GM23338 (cell line): ENCODE results near the gene PIGS. TPM values are rescaled to one million over a fixed set of nuclear protein-coding genes. Genes with fewer than 3 reads are reported as not detected.

Experiments
- ATAC-seq: fragments of 200-7000 bp; cut with Tn5 transposase; 3 replicates; pipeline ENCODE4 v1.9.1; 2020
- DNase-seq: peaks from one replicate; pipeline ENCODE4 v3.0.0-alpha.2; 2015; ENCODE audit warnings: low spot score
- H2AFZ ChIP-seq: fragments of 200-600 bp; sonication (generic); 2 replicates; pipeline ENCODE4 v1.8.0; 2016; ENCODE audit warnings: antibody characterized with exemption, mild to moderate bottlenecking, moderate library complexity
- H3F3A ChIP-seq: fragments of 200-600 bp; sonication (generic); replicated peaks from 2 replicates; pipeline ENCODE4 v1.8.0; 2017; ENCODE audit warnings: antibody characterized with exemption, mixed run types, low read depth
- H3K27ac ChIP-seq: fragments of 200-600 bp; sonication (generic); 2 replicates; pipeline ENCODE4 v1.6.1; 2016; ENCODE audit warnings: low read depth
- H3K27me3 ChIP-seq: fragments of 200-600 bp; sonication (generic); 2 replicates; pipeline ENCODE4 v1.8.0; 2016; ENCODE audit warnings: mild to moderate bottlenecking, mixed run types, moderate library complexity; ENCODE audit not compliant: insufficient read depth
- H3K36me3 ChIP-seq: fragments of 200-600 bp; sonication (generic); 2 replicates; pipeline ENCODE4 v1.8.0; 2016; ENCODE audit warnings: mild to moderate bottlenecking; ENCODE audit not compliant: insufficient read depth
- H3K4me1 ChIP-seq: fragments of 200-600 bp; sonication (generic); 2 replicates; pipeline ENCODE4 v1.8.0; 2016; ENCODE audit warnings: mild to moderate bottlenecking, moderate library complexity; ENCODE audit not compliant: insufficient read depth
- H3K4me2 ChIP-seq: fragments of 200-600 bp; sonication (generic); 2 replicates; pipeline ENCODE4 v1.7.1; 2017; ENCODE audit warnings: mixed run types
- H3K4me3 ChIP-seq: fragments of 200-600 bp; sonication (generic); 2 replicates; pipeline ENCODE4 v1.6.1; 2016; ENCODE audit warnings: mixed run types
- H3K79me2 ChIP-seq: fragments of 200-600 bp; sonication (generic); replicated peaks from 2 replicates; pipeline ENCODE4 v1.8.0; 2017; ENCODE audit warnings: mild to moderate bottlenecking; ENCODE audit not compliant: insufficient read depth
- H3K9me2 ChIP-seq: fragments of 200-600 bp; sonication (generic); 2 replicates; pipeline ENCODE4 v1.8.0; 2017; ENCODE audit not compliant: insufficient read depth
- H4K20me1 ChIP-seq: fragments of 200-600 bp; sonication (generic); replicated peaks from 2 replicates; pipeline ENCODE4 v1.8.0; 2017; ENCODE audit warnings: mild to moderate bottlenecking; ENCODE audit not compliant: insufficient read depth
- H3K27ac Mint-ChIP-seq: 2 replicates; pipeline ENCODE4 v1.8.0; 2020; ENCODE audit warnings: inconsistent platforms, mild to moderate bottlenecking, moderate library complexity, mixed read lengths
- H3K27me3 Mint-ChIP-seq: 3 replicates; pipeline ENCODE4 v1.8.0; 2022; ENCODE audit warnings: low read depth, mild to moderate bottlenecking, moderate library complexity, mixed read lengths, inconsistent platforms; ENCODE audit not compliant: insufficient read depth, poor library complexity
- H3K36me3 Mint-ChIP-seq: 3 replicates; pipeline ENCODE4 v1.8.0; 2021; ENCODE audit warnings: low read depth, mild to moderate bottlenecking, inconsistent platforms, moderate library complexity, mixed read lengths
- H3K4me1 Mint-ChIP-seq: 3 replicates; pipeline ENCODE4 v1.8.0; 2020; ENCODE audit warnings: mild to moderate bottlenecking, inconsistent platforms, mixed read lengths
- H3K4me3 Mint-ChIP-seq: 3 replicates; pipeline ENCODE4 v1.8.0; 2021; ENCODE audit warnings: moderate library complexity, mild to moderate bottlenecking, inconsistent platforms, mixed read lengths
- H3K9me3 Mint-ChIP-seq: 3 replicates; pipeline ENCODE4 v1.8.0; 2020; ENCODE audit warnings: moderate library complexity, mild to moderate bottlenecking, inconsistent platforms, mixed read lengths
- CREB1 ChIP-seq: fragments of 250-450 bp; sonication (Bioruptor Pico); IDR thresholded peaks from 2 replicates; pipeline ENCODE4 v1.5.0; 2020; ENCODE audit warnings: low read depth, mild to moderate bottlenecking, moderate library complexity
- EZH2phosphoT487 ChIP-seq: fragments of 200-600 bp; sonication (generic); IDR thresholded peaks from one replicate; pipeline ENCODE4 v1.8.1; 2018; ENCODE audit warnings: antibody characterized with exemption; ENCODE audit not compliant: unreplicated experiment
- JUNB ChIP-seq: IDR thresholded peaks from one replicate; pipeline ENCODE4 v1.6.1; 2016; ENCODE audit warnings: antibody characterized with exemption; ENCODE audit not compliant: unreplicated experiment
- POLR2AphosphoS5 ChIP-seq: IDR thresholded peaks from 2 replicates; pipeline ENCODE4 v1.6.1; 2016; ENCODE audit warnings: antibody characterized with exemption, low read depth
- STAT1 ChIP-seq: IDR thresholded peaks from one replicate; pipeline ENCODE4 v1.6.1; 2016; ENCODE audit warnings: antibody characterized with exemption; ENCODE audit not compliant: unreplicated experiment
- ZNF114 ChIP-seq: fragments of 250-450 bp; sonication (Bioruptor Pico); IDR thresholded peaks from 2 replicates; pipeline ENCODE4 v1.5.0; 2020; ENCODE audit warnings: mild to moderate bottlenecking, moderate library complexity
- ZNF331 ChIP-seq: fragments of 250-450 bp; sonication (Bioruptor Pico); IDR thresholded peaks from 2 replicates; pipeline ENCODE4 v1.5.0; 2020; ENCODE audit warnings: low read depth, mild to moderate bottlenecking, moderate library complexity
- ZNF462 ChIP-seq: fragments of 250-450 bp; sonication (Bioruptor Pico); IDR thresholded peaks from 2 replicates; pipeline ENCODE4 v1.5.0; 2020; ENCODE audit warnings: mild to moderate bottlenecking, moderate library complexity
- polyA plus RNA-seq: library from polyadenylated mRNA; unstranded; fragments of >200 nt; fragmentation: Nextera tagmentation; extraction: Ambion mirVana; gene quantifications from 2 replicates; pipeline ENCODE4 v1.2.1, GENCODE V29; 2016
- total RNA-seq: library from RNA; depleted of rRNA; stranded (reverse); fragments of >200 nt; shearing (Covaris generic); gene quantifications from 2 replicates; pipeline ENCODE4 v1.2.3, GENCODE V29; 2014
- TF ChIP-seq, protein P1 (sequence below): IDR thresholded peaks from one replicate; pipeline ENCODE4 v1.6.1; 2018; ENCODE audit warnings: antibody characterized with exemption; ENCODE audit not compliant: unreplicated experiment
- TF ChIP-seq, protein P2 (sequence below): IDR thresholded peaks from 2 replicates; pipeline ENCODE4 v1.6.1; 2016; ENCODE audit warnings: antibody characterized with exemption

PIGS gene
- total and polyA plus RNA-seq, 2 experiments from 2014 or later, result 16.4 to 53.2 TPM

DNA sequence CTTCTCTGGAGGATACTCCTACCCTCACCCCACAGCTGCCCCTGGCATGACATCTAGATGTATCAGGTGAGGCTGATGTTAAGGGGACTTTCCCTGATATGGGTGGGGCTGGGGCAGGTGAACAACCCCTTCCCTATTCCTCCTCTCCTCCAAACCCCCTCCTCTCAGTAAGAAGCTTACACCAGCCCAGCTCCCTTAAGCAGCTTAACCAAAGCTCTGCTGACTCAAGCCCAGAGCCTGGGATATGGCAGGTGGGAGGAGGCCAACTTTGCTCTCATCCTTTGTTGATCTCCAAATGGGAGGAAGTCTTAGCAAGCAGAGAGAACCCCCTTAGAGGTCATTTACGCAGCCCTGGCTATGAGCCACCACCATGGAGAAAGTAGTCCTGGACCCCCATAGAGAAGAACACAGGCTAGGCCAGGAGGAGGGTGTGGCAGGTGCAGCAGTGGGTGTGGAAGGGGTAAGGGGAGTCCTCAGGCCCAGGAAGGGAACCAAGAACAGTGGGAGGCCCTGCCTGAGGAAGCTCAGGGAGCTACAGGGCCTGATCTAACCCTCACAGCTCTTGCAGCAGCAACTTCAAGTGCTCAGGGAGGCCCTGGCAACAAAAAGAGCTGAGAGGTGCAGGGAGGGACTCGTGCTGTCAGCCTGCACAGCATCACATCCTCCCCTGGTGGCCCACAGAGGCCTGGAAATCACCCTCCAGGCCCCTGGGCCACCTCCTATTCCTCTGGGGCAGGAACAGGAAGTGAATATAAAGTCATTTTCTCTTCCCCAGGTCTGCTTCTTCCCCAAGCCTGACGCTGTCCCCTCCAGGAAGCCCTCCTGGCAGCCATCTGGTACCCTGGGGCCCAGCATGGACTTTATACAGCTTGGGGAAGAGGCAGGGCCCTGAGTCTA, 21.8 kb downstream of the PIGS start:
- Histone ChIP-seq H3K4me2 (no peak overlapping the region), H3K4me1 (peaks cover 16% of the 10 kb centered on the region; the same call in 1 of the 2 replicates), H3K27ac (no peak overlapping the region), H3K9me2 (no peaks in the 10 kb centered on the region), H3K4me3 (no peak overlapping the region), H3K27me3 (no peaks in the 10 kb centered on the region), H2AFZ (no peak overlapping the region), H3K79me2 (peaks cover 8% of the 10 kb centered on the region), H3F3A (no peaks in the 10 kb centered on the region), H4K20me1 (no peaks in the 10 kb centered on the region; the same call in 1 of the 2 replicates), H3K36me3 (no peaks in the 10 kb centered on the region)
- peaks cover 21% of the 10 kb centered on the region for H3K27me3 Mint-ChIP-seq
- peaks cover 34% of the 10 kb centered on the region for H3K4me1 Mint-ChIP-seq
- no peak overlapping the region; the same call in 2 of the 3 replicates for H3K4me3 Mint-ChIP-seq
- ATAC-seq, result no peak
- H3K27ac Mint-ChIP-seq, result no peak overlapping the region
- H3K9me3 Mint-ChIP-seq, result no peaks in the 10 kb centered on the region; the same call in 2 of the 3 replicates
- TF ChIP-seq ZNF114 (CRISPR knock-in tag) (no peak), ZNF462 (CRISPR knock-in tag) (no peak), EZH2phosphoT487 (no peak), CREB1 (CRISPR knock-in tag) (no peak), POLR2AphosphoS5 (no peak), ZNF331 (no peak), JUNB (no peak), STAT1 (no peak)
- TF ChIP-seq, protein P1, sequence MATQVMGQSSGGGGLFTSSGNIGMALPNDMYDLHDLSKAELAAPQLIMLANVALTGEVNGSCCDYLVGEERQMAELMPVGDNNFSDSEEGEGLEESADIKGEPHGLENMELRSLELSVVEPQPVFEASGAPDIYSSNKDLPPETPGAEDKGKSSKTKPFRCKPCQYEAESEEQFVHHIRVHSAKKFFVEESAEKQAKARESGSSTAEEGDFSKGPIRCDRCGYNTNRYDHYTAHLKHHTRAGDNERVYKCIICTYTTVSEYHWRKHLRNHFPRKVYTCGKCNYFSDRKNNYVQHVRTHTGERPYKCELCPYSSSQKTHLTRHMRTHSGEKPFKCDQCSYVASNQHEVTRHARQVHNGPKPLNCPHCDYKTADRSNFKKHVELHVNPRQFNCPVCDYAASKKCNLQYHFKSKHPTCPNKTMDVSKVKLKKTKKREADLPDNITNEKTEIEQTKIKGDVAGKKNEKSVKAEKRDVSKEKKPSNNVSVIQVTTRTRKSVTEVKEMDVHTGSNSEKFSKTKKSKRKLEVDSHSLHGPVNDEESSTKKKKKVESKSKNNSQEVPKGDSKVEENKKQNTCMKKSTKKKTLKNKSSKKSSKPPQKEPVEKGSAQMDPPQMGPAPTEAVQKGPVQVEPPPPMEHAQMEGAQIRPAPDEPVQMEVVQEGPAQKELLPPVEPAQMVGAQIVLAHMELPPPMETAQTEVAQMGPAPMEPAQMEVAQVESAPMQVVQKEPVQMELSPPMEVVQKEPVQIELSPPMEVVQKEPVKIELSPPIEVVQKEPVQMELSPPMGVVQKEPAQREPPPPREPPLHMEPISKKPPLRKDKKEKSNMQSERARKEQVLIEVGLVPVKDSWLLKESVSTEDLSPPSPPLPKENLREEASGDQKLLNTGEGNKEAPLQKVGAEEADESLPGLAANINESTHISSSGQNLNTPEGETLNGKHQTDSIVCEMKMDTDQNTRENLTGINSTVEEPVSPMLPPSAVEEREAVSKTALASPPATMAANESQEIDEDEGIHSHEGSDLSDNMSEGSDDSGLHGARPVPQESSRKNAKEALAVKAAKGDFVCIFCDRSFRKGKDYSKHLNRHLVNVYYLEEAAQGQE, result no peak
- TF ChIP-seq, protein P2, sequence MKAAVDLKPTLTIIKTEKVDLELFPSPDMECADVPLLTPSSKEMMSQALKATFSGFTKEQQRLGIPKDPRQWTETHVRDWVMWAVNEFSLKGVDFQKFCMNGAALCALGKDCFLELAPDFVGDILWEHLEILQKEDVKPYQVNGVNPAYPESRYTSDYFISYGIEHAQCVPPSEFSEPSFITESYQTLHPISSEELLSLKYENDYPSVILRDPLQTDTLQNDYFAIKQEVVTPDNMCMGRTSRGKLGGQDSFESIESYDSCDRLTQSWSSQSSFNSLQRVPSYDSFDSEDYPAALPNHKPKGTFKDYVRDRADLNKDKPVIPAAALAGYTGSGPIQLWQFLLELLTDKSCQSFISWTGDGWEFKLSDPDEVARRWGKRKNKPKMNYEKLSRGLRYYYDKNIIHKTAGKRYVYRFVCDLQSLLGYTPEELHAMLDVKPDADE, result no peak
- H3K36me3 Mint-ChIP-seq, result peaks cover 10% of the 10 kb centered on the region
- DNase-seq, result no peak
